Epidermal melanocyte (primary cell): ENCODE results near the gene NOC3L.

Source experiments
- DNase-seq: peaks from one replicate; pipeline ENCODE4 v3.0.0; 2011; ENCODE audit warnings: low spot score; ENCODE audit not compliant: insufficient read length

The NOC3L gene

DNA sequence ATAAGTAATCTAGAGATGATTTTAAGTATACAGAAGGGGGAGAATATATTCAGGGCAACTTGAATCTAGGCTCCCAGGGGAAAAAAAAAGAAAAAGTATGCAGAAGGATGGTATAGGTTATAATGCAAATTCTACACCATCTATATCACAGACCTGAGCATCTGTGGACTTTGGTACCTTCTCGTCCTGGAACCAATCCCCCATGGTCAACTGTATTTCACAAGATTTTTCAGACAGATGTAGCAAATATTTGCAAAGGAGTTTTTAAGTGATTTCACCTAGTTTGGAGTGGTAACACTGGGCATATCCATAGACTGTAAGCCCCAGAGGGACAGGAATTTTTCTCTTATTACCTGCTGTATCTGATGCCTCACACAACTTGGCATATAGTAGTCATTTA, 58.8 kb downstream of the NOC3L start:
- no peak for DNase-seq

DNA sequence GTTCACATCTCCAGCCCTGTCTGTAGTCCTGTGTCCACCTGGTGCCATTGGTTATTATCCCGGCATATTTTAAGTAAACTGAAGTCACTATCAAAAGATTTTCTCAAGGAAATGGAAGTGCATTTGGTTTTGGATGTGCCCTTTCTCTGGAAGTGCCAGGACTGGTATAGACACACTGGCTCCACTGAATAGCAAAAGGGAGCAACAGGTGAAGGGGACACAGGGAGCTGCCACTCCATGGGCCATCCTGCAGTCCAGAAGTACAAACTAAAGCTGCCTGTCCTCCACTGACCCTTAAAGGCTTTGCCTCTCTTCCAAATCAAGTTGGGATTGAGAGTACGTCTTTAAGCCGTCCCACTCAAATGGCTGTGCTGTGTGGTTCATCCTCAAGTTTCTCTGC, 62.7 kb downstream of the NOC3L start:
- DNase-seq = no peak

DNA sequence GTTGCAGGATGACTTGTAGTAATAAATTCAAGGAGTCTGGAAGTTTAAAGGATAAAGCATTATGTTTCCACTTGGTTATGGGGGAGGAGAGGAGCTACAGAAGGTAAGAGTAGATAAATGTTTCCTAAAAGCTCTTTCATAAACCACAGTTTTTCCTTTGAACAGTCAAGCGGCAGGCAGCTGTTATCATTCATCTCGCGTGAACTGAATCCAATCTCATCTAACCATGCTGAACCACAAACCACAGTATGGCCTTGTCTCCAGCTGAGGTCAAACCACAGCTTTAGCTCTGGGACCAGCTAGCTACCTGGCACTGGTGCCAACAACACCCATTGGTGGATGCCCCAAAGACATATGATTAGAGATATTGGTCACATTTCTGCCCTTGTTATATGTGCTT, 63.3 kb downstream of the NOC3L start:
- no peak for DNase-seq

GRCh38 chr10:94294168-94294567, 68.6 kb downstream of the NOC3L start:
- no peak for DNase-seq

DNA sequence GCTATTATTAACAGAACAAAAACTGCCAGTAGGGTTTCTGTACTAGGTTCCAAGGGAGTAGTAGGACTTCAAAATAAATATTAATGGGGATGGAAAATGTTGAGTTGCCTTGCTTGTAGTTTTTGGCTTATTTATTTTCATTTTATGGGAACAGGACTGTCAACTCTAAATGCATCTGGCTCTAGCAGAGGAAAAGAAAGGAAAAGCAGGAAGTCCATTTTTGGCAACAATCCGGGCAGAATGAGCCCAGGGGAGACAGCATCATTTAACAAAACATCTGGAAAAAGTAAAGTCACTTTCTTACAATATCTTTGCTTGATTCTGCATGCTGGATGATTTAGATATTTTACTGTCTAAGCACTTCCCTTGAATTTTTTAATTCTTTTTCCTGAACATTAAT, 69.4 kb downstream of the NOC3L start:
- no peak for DNase-seq

GRCh38 chr10:94292434-94293090, 70.2 kb downstream of the NOC3L start:
- no peak for DNase-seq

DNA sequence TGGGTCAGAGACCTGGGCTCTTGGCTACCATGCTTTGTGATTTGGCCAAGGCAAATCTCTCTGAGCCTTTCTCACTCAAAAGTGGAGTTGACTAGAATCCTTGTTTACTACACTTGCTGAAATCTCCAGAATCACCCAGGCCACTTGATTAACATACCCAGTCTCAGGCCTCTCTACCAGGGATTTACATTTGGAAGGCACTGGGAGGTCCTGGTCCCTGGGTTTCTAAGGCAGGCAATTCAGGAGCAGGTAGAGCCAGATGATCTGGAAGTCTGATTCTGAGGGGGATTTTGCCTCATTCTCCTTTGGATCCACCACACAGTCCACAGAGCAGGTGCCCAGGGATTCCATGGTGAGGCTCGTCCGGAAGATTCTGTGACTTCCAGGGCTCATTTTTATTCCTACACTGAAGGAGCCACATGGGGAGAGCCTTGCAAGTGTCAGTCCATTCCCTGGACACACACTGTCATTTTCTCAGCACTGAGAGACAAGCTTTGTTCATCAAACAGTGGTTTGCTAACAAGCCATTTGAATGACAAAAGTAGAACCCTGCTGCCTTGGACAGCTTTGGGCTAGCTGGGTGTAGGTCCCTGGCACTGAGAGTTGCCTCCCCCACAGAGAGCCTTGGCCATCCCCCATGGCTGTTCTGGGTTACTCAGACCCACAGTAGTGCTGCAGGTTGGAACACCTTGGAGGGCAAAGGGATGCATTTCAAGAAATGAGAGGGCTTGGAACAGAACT, 74.2 kb downstream of the NOC3L start:
- DNase-seq = no peak

GRCh38 chr10:94287336-94287735, 75.4 kb downstream of the NOC3L start:
- DNase-seq = no peak

DNA sequence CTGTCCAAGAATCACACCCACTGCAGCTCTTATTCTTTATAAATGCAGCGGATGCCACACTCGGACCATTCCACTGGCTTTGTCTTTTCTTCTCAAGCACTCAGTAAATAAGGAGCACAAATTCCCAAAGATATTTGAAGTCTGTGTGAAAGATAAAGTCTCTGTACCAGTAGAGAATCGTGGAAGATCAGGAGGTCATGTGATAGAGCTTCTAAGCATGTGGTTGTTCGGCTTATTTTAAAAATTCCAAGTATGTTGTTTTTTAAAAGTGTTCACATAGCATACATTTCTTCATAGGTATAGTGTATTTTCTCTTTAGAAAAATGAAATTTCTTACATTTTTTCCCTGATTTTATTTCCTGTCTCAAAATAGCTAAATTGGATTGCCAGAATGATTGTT, 75.8 kb downstream of the NOC3L start:
- DNase-seq = no peak

DNA sequence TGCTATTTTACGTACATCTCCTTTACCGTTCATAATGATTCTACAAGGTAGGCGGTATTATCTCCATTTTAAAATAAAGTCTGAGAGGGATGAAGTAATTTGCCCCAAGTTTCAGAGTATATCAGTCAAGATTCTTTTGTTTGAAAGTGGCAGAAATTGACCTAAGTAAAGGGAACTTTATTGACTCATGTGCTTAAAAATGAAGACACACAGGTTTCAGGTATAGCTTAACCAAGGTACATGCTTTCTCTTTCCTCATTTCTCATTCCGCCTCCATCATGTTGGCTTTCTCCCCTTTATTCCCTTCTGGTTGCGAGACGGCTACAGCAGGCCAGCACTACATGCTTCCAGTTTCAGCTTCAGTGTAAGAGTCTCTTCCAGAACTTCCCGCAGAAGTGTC, 77.5 kb downstream of the NOC3L start:
- DNase-seq = no peak
